SH-SY5Y (cell line): ENCODE data around the gene ZNF554.

ENCODE experiments used
- GATA2 ChIP-seq: IDR thresholded peaks from 2 replicates; pipeline ENCODE4 v1.6.1; 2011; ENCODE audit warnings: mild to moderate bottlenecking, low read depth, low read length
- GATA3 ChIP-seq: IDR thresholded peaks from 2 replicates; pipeline ENCODE4 v1.6.1; 2011; ENCODE audit warnings: low read depth, mild to moderate bottlenecking, low read length, moderate library complexity

- TF ChIP-seq GATA2 (no peak), GATA3 (no peak)
Measured at GRCh38 chr19:2883686-2884439, 64.2 kb downstream of the ZNF554 start.
